Erythroblast (primary cell): ENCODE measurements around the gene B3GNT2.

Experiments
- GATA1 ChIP-seq: IDR thresholded peaks from 2 replicates; pipeline ENCODE4 v1.6.1; 2011; ENCODE audit warnings: low read depth, mild to moderate bottlenecking, control low read depth, low read length, moderate library complexity
- POLR2A ChIP-seq: IDR thresholded peaks from 2 replicates; pipeline ENCODE4 v1.6.1; 2011; ENCODE audit warnings: mild to moderate bottlenecking, low read length

GRCh38 chr2:62266433-62267038 is 70.6 kb downstream of the B3GNT2 start:
- no peak for TF ChIP-seq POLR2A
- no peak for TF ChIP-seq GATA1
